ENCODE results near the gene ZNF783.
"Not testable (repeated sequence)": the region's sequence is repeated elsewhere in the genome, so short reads cannot be mapped to it uniquely, and the experiment has no call there.

The ZNF783 gene

DNA sequence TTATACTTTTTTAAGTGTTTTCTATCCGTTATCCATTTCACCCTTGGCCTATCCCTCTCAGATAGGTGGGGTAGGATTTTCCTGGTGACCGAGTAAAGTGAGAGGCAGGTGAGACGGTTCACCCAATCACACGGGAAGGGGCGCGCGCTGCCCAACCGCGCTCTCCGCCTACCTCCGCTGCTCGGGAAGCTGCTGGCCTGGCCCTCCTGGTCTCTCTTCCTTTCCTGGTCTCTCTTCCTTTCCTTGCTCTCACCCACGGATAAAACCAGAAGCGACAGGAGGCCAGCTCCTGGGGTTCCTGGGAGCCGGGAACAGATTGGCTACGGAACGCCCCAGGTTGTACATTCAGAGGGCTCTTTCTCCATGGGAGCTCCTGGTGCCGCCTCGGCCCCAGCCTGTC, 36.9 kb upstream of the ZNF783 start:
- Histone ChIP-seq H3F3A (ENCODE audit: control insufficient read depth, insufficient read depth) (no peaks in the 10 kb centered on the region; the same call in none of the 2 replicates), H3K9me2 (replicated peaks; ENCODE audit: control insufficient read depth, low read length) (no peaks in the 10 kb centered on the region), H3K9me3 (ENCODE audit: control insufficient read depth, insufficient read depth, low read length) (no peaks in the 10 kb centered on the region), H4K20me1 (ENCODE audit: control insufficient read depth, insufficient read depth, low read depth, low read length) (no peaks in the 10 kb centered on the region), H3K4me3 (ENCODE audit: low read length) (no peak overlapping the region), H3K27me3 (ENCODE audit: control insufficient read depth, low read length) (no peaks in the 10 kb centered on the region; the same call in 1 of the 2 replicates), H3K36me3 (ENCODE audit: control insufficient read depth, low read length) (peaks cover 30% of the 10 kb centered on the region), H3K4me1 (ENCODE audit: control insufficient read depth, low read length) (no peaks in the 10 kb centered on the region), H3K79me2 (ENCODE audit: control insufficient read depth, low read length) (no peaks in the 10 kb centered on the region), H3K27ac (ENCODE audit: low read depth, low read length) (no peak overlapping the region), H3K4me2 (ENCODE audit: low read length) (no peak overlapping the region)
- TF ChIP-seq, protein P1, sequence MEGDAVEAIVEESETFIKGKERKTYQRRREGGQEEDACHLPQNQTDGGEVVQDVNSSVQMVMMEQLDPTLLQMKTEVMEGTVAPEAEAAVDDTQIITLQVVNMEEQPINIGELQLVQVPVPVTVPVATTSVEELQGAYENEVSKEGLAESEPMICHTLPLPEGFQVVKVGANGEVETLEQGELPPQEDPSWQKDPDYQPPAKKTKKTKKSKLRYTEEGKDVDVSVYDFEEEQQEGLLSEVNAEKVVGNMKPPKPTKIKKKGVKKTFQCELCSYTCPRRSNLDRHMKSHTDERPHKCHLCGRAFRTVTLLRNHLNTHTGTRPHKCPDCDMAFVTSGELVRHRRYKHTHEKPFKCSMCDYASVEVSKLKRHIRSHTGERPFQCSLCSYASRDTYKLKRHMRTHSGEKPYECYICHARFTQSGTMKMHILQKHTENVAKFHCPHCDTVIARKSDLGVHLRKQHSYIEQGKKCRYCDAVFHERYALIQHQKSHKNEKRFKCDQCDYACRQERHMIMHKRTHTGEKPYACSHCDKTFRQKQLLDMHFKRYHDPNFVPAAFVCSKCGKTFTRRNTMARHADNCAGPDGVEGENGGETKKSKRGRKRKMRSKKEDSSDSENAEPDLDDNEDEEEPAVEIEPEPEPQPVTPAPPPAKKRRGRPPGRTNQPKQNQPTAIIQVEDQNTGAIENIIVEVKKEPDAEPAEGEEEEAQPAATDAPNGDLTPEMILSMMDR (IDR thresholded peaks at IDR 0.05; ENCODE audit: low read depth, low read length, poor library complexity, severe bottlenecking), result no peak
- no peak for TF ChIP-seq EZH2phosphoT487 (IDR thresholded peaks at IDR 0.05; ENCODE audit: borderline replicate concordance, low read length)

DNA sequence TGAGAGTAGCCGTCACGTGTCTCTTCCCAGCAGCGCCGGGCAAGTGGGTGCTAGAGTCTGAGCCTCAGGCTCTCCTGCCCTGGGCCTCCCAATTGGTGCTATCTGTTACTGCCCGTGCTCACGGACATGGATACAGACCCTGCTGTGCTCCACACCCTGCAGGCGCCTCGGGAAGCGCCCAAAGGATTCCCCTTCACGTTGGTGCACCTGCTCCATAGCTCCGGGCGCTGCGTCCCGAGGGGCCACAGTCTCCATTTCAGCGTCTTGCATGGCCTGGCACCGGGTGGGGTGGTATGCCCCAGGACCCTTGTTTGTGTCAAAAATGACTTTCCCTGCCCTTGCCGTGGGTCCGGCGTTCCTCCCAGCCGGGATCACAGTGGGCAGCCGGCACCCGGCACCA, 36.3 kb upstream of the ZNF783 start:
- TF ChIP-seq, protein P1 (IDR thresholded peaks at IDR 0.05; ENCODE audit: low read depth, low read length, poor library complexity, severe bottlenecking), result no peak
- Histone ChIP-seq H3K4me1 (ENCODE audit: control insufficient read depth, low read length) (no peaks in the 10 kb centered on the region), H3K9me3 (ENCODE audit: control insufficient read depth, insufficient read depth, low read length) (no peaks in the 10 kb centered on the region), H3K4me2 (ENCODE audit: low read length) (no peak overlapping the region), H3K36me3 (ENCODE audit: control insufficient read depth, low read length) (peaks cover 30% of the 10 kb centered on the region), H4K20me1 (ENCODE audit: control insufficient read depth, insufficient read depth, low read depth, low read length) (no peaks in the 10 kb centered on the region), H3K9me2 (replicated peaks; ENCODE audit: control insufficient read depth, low read length) (no peaks in the 10 kb centered on the region), H3F3A (ENCODE audit: control insufficient read depth, insufficient read depth) (no peaks in the 10 kb centered on the region; the same call in none of the 2 replicates), H3K79me2 (ENCODE audit: control insufficient read depth, low read length) (no peaks in the 10 kb centered on the region), H3K4me3 (ENCODE audit: low read length) (no peak overlapping the region), H3K27me3 (ENCODE audit: control insufficient read depth, low read length) (no peaks in the 10 kb centered on the region; the same call in 1 of the 2 replicates), H3K27ac (ENCODE audit: low read depth, low read length) (no peak overlapping the region)

DNA sequence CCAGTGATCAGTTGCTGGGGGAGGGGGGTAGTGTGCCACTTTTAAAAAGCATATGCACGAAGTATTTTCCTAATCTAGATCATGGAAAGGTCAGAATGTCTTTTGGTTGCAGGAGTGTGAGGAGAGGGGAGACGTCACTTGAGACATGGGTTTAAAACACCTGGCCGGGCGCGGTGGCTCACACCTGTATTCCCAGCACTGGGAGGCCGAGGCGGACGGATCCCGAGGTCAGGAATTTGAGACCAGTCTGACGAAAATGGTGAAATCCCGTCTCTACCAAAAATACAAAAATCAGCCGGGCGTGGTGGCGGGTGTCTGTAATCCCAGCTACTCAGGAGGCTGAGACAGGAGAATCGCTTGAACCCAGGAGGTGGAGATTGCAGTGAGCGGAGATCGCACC, 35.6 kb upstream of the ZNF783 start:
- H3K4me2 ChIP-seq (ENCODE audit: low read length); H4K20me1 ChIP-seq (ENCODE audit: control insufficient read depth, insufficient read depth, low read depth, low read length); H3F3A ChIP-seq (ENCODE audit: control insufficient read depth, insufficient read depth); H3K4me1 ChIP-seq (ENCODE audit: control insufficient read depth, low read length); H3K9me3 ChIP-seq (ENCODE audit: control insufficient read depth, insufficient read depth, low read length); H3K27me3 ChIP-seq (ENCODE audit: control insufficient read depth, low read length); H3K4me3 ChIP-seq (ENCODE audit: low read length); H3K79me2 ChIP-seq (ENCODE audit: control insufficient read depth, low read length); H3K9me2 ChIP-seq (replicated peaks; ENCODE audit: control insufficient read depth, low read length); H3K27ac ChIP-seq (ENCODE audit: low read depth, low read length): not testable (repeated sequence)
- H3K36me3 ChIP-seq (ENCODE audit: control insufficient read depth, low read length), result peaks cover 24% of the 10 kb centered on the region

DNA sequence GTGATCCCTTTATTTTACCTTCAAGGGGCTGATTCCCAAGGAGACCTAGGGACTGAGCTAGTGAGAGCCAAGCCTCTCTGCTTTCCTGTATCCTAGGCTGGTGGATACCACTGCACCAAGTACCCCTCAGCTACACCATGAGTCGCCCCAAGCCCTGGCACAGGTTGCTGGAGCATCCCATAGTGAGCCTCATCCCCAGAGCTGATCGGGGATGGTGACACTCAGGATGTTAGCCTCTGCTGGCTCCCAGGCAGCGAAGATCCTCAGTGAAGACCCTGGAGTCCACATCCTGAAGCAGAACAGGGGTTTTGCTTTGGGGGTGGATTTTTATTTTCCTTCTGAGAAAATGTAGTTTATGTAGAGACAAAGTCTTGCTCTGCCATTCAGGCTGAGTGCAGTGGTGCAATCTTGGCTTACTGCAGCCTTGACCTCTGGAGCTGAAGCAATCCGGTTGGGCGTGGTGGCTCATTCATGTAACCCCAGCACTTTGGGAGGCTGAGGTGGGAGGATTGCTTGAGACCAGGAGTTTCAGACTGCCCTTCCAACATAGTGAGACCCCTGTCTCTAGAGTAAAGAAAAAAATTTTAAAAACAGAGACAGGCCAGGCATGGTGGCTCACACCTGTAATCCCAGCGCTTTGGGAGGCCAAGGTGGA, 35.0 kb upstream of the ZNF783 start:
- Histone ChIP-seq H3K9me2 (replicated peaks; ENCODE audit: control insufficient read depth, low read length) (no peaks in the 10 kb centered on the region), H4K20me1 (ENCODE audit: control insufficient read depth, insufficient read depth, low read depth, low read length) (no peaks in the 10 kb centered on the region), H3K79me2 (ENCODE audit: control insufficient read depth, low read length) (no peaks in the 10 kb centered on the region), H3K4me3 (ENCODE audit: low read length) (no peak overlapping the region), H3K36me3 (ENCODE audit: control insufficient read depth, low read length) (peaks cover 24% of the 10 kb centered on the region), H3K9me3 (ENCODE audit: control insufficient read depth, insufficient read depth, low read length) (no peaks in the 10 kb centered on the region), H3K27ac (ENCODE audit: low read depth, low read length) (no peak overlapping the region), H3K27me3 (ENCODE audit: control insufficient read depth, low read length) (no peaks in the 10 kb centered on the region; the same call in 1 of the 2 replicates), H3K4me1 (ENCODE audit: control insufficient read depth, low read length) (no peaks in the 10 kb centered on the region), H3F3A (ENCODE audit: control insufficient read depth, insufficient read depth) (no peaks in the 10 kb centered on the region; the same call in none of the 2 replicates), H3K4me2 (ENCODE audit: low read length) (no peak overlapping the region)
- TF ChIP-seq EZH2phosphoT487 (IDR thresholded peaks at IDR 0.05; ENCODE audit: borderline replicate concordance, low read length), result no peak
- TF ChIP-seq, protein P1 (IDR thresholded peaks at IDR 0.05; ENCODE audit: low read depth, low read length, poor library complexity, severe bottlenecking), result no peak
